Measurements from ENCODE around the gene IL25. TPM values are rescaled to one million over a fixed set of nuclear protein-coding genes. Genes with fewer than 3 reads are reported as not detected.

IL25 gene
- total RNA-seq, 1 donor from 2014 or later, result not detected

DNA sequence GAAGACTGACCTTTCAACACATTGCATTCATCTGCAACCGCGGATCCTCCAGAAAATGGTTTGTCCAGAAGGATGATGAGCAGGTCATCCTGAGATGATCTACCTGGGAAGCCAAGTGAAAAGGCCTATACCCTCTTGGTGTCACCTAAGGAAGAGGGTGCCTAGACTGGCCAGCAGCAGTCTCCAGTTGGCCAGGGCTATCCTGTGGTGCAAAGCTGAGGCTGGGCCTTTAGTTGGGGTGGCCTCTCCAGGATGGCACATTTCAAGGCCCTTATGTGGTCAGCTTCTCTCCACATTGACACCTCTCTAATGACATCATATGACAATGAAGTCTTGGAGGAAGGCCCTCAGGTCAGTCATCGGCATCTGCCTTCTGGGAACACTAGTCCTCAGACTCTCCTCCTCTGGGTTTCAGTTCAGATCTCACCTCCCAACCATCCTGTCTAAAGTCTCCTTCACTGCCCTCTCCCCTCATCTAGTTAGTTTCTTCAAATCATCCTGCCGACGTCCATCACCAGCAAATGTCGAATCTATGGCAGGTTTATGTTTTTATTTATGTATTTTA, 16.7 kb upstream of the IL25 start:
- TF ChIP-seq, protein P1, sequence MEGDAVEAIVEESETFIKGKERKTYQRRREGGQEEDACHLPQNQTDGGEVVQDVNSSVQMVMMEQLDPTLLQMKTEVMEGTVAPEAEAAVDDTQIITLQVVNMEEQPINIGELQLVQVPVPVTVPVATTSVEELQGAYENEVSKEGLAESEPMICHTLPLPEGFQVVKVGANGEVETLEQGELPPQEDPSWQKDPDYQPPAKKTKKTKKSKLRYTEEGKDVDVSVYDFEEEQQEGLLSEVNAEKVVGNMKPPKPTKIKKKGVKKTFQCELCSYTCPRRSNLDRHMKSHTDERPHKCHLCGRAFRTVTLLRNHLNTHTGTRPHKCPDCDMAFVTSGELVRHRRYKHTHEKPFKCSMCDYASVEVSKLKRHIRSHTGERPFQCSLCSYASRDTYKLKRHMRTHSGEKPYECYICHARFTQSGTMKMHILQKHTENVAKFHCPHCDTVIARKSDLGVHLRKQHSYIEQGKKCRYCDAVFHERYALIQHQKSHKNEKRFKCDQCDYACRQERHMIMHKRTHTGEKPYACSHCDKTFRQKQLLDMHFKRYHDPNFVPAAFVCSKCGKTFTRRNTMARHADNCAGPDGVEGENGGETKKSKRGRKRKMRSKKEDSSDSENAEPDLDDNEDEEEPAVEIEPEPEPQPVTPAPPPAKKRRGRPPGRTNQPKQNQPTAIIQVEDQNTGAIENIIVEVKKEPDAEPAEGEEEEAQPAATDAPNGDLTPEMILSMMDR (conservative IDR thresholded peaks at IDR 0.05; ENCODE audit: low read depth, low read length), result no peak
- no peak for DNase-seq (ENCODE audit: low read depth)
- H3K4me3 ChIP-seq (ENCODE audit: low read depth, low read length), result no peak overlapping the region

DNA sequence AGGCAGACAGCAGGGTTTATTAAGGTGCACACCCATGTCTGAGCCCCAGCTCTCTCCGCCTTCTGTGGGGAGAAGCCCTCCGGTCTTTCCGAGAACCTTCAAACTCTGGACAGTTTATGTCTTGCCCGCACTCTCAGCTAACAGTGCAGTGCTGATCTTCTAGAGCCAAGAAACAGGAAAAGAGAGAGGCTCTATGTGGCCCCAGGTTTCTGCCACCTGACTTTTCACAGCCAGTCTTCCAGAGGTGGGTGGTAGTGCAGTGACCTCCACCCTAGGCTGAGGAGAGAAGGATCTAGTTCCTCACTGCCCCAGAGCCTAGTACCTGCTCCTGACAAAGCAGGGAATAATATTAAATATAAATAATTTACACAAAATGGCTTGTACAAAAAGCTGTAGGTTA, 15.9 kb upstream of the IL25 start:
- no peak overlapping the region for H3K4me3 ChIP-seq (ENCODE audit: low read depth, low read length)
- TF ChIP-seq, protein P1 (conservative IDR thresholded peaks at IDR 0.05; ENCODE audit: low read depth, low read length), result no peak
- DNase-seq (ENCODE audit: low read depth), result no peak

DNA sequence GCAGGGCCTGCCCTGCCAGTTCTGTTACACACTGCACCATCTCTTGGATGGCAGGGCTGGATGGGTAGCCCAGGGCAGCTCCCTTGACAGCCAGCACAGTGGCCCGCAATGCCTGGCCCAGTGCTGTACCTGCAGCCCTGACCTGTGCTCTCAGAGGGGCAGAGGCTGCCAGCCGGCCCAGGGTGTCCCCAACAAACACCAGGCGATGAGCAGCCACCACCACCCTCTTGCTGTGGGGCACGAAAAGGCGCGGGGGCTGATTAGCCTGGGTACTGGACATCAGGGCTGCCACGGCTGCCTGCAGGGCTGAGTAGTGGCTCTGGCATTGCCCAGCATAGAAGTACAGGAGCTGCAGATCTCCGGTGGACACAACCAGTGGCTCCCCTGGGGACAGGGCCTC, 15.3 kb upstream of the IL25 start:
- H3K4me3 ChIP-seq (ENCODE audit: low read depth, low read length), result no peak overlapping the region
- TF ChIP-seq, protein P1 (conservative IDR thresholded peaks at IDR 0.05; ENCODE audit: low read depth, low read length), result no peak
- no peak for DNase-seq (ENCODE audit: low read depth)

DNA sequence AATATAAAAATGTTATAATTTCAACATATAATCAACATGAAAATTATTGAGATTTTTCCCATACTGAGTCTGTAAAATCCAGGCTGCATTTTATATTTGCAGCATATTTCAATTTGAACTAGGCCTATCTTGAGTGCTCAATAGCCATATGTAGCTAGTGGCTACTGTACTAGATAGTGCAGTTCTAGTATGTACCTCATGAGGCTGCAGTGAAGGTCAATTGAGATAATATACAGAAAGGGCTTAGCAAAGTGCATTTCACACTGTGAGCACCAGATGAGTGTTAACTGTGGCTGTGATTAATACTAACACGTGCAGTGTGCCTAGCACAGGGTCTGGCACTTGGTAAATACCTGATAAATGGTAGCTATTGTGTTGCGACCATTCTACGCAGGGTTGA, 14.6 kb upstream of the IL25 start:
- no peak overlapping the region for H3K4me3 ChIP-seq (ENCODE audit: low read depth, low read length)
- DNase-seq (ENCODE audit: low read depth), result no peak
- TF ChIP-seq, protein P1 (conservative IDR thresholded peaks at IDR 0.05; ENCODE audit: low read depth, low read length), result no peak

DNA sequence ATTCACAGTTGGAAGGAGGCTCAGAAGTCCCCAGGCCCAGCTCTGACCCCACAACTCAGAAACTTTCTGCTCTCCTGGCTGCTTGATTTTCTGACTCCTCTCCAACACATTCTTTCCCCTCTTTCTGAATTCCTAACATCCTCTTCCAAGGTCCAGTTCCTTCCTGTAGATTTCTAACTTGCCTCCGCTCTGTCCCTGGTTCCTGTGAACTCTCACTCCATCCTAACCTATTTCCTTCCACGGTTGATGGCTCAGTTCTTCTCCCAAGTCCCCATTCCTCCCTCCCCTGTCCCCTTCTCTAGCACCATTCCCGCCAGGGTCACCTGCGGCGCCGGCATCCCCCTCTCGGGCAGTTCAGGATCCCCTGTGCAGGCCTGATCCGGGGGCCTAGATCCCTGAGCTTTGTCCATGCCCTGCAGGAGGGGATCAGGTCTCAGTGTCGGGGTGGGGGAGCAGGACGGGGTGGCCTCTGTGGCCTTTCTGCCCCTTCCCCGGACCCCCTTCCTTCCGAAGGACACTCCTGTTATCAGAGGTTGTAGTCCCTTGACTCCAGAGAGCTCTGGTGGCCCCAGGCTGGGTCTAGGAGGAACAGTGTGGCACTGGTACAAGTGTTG, 13.9 kb upstream of the IL25 start:
- TF ChIP-seq, protein P1 (conservative IDR thresholded peaks at IDR 0.05; ENCODE audit: low read depth, low read length), result no peak

DNA sequence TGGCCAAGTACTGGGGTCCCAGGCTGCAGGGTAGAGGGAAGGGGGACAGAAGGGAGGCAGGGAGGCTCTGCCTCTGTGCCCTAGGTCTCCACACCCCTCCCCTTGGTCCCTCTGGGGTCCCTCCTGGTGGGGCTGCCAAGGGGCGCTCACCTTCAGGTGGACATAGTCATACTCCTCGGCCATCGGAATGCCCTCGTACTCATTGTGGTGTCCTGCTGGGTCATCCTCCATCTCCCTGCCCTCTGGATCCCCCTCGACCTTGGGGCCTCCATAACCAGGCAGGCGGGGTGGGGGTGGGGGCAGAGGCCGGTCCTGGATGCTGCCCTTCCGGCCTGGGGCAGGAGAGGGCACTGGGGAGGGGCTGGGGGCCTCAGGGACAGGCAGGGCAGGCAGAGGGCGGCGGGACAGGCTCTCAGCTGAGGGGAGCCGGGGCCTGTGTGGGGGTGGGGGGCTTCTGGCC, 13.4 kb upstream of the IL25 start:
- H3K4me3 ChIP-seq (ENCODE audit: low read depth, low read length), result no peak overlapping the region

More for the DNA sequence above, 13.9 kb upstream of the IL25 start:
- DNase-seq (ENCODE audit: low read depth), result no peak
- no peak overlapping the region for H3K4me3 ChIP-seq (ENCODE audit: low read depth, low read length)

More for the DNA sequence above, 13.4 kb upstream of the IL25 start:
- no peak for DNase-seq (ENCODE audit: low read depth)
- TF ChIP-seq, protein P1 (conservative IDR thresholded peaks at IDR 0.05; ENCODE audit: low read depth, low read length), result no peak

Data from epithelial cell of proximal tubule (primary cell).